COLO829 (cell line): ENCODE measurements around the gene E2F1.
A peak's percentile ranks its signal among the peaks of the same experiment; 100 is the strongest.

Experiments used
- DNase-seq: peaks from one replicate; pipeline ENCODE4 v3.0.0; 2012; ENCODE audit warnings: low spot score

E2F1 gene, protein sequence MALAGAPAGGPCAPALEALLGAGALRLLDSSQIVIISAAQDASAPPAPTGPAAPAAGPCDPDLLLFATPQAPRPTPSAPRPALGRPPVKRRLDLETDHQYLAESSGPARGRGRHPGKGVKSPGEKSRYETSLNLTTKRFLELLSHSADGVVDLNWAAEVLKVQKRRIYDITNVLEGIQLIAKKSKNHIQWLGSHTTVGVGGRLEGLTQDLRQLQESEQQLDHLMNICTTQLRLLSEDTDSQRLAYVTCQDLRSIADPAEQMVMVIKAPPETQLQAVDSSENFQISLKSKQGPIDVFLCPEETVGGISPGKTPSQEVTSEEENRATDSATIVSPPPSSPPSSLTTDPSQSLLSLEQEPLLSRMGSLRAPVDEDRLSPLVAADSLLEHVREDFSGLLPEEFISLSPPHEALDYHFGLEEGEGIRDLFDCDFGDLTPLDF

DNA sequence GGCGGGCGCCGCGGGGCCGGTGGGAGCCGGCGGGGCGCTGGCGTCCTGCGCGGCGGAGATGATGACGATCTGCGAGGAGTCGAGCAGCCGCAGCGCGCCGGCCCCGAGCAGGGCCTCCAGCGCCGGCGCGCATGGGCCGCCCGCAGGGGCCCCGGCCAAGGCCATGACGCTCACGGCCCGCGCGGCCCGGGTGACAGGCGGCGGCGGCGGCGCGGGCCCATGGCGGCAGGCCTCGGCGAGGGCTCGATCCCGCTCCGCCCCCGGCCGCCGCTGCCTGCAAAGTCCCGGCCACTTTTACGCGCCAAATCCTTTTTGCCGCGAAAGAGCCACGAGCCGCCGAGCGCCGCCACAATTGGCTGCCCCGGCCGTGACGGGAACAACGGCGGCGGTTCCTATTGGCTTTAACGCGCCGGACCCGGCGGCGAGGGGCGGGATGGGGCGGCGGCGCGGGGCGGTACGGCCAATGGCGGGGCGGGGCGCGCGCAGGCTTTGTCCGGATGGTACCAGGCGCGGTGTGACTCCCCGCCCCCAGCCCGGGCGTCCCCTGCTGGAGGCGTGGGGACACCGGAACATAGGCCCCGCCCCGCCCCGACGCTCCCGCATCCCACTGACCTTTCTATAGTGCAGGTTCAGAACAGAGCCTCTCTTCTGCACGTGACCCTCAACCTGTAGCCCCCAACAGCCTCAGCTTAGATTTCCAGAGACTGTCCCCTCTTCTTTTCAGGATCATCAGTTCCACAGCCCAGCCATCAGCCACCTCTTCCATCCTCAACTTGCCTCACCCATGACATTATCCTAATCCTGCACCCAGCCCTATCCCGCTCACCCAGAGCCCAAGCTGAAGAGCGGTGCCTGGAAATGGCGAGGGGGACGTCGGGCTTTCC is at the start of gene E2F1:
E2F1 (minus strand) TSS at position 286 of the 884 bp plus-strand sequence; CDS start at position 165, 121 bp downstream.
- peak; percentile 95 for DNase-seq

DNA sequence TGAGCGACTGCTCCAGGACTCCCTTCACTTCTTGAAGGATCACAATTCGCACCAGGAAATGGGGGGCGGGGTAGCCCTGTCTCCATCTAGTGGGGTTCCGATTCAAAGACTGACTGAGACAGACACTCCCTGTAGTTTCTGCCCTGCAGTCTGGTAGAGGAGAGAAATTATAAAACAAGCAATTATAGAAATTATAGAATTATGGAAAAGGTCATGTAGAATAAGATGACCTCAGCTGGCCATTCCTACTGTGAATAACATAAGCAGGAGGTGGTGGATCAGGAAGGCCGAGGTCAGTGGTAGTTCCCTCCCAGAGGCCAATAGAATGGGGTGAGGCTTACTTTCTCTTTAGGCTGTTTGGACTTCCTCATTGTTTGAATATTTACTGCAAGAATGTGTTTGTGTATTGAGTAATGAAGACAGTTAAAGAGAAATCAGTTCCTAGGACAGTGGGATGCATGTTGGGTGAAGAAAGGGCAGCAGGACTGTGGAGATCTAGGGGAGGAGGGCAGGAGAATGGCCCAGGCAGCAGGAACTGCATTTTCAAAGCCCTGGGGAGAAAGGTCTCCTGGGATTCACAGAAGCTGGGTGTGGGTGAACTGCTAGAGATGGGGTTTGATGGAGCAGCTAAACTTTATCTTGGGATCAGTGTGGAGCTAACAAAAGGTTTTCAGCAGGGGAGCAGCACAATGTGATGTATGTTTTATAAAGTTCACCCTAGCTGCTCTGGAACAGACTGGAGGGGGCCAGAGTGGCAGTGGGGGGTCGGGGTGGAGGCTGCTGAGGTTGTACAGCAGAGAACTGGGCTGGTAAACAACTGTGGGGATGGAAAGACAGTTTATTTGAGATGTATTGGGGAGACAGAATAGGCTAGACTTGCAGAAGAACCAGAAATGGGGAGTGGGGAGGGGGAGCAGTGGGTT is 47.7 kb upstream of the E2F1 start:
- DNase-seq: no peak

DNA sequence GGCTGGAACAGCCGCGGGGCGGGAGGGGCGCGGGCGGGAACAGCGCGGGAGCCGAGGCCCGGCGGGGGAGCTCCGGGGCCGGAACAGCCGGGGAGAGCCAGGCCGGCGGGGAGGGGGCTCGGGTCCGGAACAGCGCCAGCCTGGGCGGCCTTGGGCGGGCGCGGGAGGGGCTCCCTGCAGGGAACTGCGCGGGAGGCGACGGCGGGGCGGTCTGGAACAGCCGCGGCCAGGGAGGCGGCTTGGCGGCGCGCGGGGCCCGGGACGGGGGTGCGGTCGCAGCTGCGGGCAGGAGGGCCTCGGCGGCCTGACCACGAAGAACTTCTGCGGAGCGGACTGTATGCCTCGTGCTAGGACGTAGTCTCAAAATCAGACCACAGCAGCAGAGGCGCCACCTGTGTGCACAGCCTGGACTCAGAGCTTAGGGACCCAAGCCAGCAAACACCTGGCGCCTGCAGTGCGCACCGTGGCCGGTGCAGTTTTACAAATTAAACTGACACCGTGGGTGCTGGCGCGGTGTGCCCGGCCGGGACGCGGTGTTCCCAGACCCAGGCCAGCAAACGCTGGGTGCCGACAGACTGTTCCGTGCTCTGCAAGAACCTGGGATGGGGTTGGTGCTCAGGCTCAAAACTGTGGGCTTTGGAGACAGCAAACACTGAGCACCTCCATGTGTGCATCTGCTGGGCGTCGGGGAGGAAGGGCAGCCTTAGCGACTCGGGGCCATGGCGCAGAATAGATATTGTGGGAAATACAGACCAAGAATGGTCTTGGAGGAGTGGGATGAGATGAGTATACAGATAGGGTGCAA is 46.2 kb upstream of the E2F1 start:
- no peak for DNase-seq

DNA sequence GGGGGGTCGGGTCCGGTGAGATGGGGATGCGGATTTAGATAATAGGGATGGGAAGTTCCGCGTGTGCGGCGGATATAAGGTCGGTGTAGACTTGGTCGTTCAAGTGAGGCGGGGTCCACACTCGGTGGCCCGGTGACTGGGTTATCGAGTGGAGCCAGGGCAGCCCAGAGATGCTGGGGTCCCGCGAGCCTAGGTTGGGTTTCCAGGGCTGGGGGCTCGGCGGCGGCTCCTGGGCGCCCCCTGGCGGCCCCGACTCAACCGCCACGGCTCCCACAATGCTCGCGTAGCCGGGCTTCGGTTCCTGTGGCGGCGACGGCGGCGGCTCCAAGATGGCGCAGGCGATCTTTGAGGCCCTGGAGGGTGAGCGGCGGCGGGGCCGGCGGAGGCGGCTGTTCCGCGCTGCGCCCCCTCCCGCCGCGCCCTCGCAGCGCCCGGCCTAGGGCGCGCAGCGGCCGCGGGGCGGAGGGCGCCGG is 45.5 kb upstream of the E2F1 start, which contains the start of gene ZNF341:
ZNF341 (plus strand) TSS at position 304 of the 473 bp plus-strand sequence; CDS start at position 330, 26 bp downstream.
- DNase-seq: peak; percentile 57

DNA sequence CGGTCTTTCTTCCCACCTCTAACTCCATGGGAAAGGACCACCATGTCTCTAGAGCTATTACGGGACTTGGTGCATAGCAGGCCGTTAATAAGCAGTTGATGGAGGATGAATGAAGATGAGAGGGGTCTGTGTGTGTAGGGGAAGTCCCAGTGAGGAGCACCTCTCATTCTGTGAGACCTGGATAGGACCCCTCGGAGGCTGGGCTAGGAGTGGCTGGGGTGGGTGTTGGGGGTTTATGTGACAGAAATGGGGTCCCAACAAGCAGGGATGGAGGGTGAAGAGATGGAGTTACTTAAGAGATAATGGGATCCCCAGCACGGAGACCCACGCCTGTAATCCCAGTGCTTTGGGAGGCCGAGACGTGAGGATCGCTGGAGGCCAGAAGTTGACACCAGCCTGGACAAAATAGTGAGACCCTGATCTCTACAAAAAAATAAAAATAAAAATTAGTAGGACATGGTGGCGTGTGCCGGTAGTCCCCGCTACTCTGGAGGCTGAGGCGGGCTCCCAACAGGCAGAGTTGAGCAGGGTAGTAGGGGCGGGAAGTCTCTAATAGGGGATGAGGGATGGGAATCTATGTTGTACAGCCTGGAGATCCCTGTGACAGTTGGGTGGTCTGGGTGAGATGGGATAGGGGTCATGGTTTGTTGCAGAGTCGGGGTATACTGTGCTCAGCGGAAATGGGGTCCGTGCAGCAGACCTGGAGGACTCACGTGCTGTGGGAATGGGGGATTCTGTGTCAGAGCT is 44.9 kb upstream of the E2F1 start:
- no peak for DNase-seq

DNA sequence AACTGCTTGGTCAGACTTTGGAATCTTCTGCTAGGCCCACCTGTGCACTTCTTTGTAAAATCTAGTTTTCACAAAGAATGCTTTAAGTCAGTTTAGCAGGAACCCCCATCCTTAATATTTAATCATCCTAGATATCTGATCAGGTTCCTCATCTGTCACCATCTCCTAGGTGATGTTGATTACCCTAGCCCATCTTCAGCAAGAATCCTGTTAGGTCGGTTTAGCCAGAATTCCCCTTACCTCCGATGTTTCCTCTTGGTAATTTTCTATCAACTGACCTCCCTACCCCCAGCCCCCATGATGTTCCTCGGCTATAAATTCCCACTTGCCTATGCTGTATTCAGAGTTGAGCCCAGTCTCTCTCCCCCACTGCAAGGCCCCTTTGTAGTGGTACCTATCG is 42.9 kb upstream of the E2F1 start:
- DNase-seq: no peak

DNA sequence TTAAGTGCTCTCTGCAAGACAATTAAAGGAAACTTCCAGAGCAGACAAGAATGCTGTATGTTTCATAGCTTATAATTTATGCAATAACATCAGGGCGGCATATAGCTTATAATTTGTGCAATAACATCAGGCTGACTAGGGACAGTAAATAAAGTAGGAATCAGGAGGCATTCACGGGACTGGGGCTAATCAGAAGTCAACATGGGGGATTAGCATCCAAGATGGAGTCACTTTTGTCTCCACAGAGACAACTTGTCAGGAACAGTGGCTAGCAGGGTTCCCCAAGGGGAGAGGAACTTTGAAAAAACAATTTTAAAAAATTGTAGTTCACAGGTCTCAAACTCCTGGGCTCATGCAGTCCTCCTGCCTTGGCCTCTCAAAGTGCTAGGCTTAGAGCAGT is 42.3 kb upstream of the E2F1 start:
- no peak for DNase-seq

DNA sequence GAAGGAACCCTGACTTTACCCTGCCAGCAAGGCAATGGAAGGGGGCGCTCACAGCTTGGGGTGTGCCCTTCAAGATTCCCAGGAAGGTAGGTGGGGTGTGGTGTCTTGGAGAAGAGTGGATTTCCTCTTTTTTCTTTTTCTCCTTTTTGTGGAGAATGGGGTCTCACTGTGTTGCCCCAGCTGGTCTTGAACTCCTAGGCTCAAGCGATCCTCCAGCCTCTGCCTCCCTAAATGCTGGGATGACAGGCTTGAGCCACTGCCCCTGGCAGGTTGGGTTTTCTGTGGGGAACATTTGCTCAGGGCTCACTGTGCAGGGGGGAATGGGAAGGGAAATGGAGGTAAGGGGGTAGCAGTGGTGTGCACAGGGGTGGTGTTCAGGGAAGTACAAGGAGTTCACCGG is 41.6 kb upstream of the E2F1 start:
- no peak for DNase-seq

DNA sequence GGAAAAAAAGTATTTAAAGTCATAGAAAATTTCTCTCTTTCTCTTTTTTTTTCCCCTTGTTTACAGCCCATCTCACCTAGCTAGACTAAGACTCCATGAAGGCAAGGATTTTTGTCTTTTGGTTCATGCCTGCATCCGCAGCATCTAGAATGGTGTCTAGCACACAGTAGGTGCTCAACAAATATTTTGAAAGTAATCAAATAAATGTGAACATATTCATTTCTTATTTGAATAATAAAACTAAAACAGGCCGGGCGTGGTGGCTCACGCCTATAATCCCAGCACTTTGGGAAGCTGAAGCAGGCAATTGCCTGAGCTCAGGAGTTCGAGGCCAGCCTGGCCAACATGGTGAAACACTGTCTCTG is 40.9 kb upstream of the E2F1 start:
- DNase-seq: no peak

DNA sequence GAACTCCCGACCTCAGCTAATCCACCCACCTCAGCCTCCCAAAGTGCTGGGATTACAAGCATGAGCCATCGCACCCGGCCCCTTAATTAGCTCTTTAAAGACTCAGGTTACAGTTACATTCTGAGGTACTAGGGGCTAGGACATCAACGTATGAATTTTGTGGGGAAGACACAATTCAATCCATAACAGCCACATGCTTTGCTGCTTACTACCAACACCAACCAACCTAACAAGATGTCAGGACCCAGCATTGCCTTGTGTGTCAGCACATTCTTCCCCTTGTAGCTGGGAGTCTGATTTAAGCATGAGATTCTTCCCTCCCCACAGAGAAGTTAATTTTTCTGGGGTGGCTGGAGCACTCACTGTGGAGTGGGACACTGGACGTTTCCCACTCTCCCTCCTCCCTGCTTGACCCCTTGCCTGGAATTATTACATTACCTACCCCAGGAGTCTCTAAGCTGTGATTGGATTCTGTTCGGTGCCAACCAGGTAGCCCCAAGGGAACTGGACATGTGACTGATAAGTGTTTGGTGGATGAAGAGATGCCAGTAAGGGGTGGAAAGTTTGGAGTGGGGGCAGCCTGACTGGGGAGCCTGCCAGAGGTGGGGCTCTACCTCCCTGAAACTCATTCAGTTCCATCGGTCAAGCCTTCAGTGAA is 39.6 kb upstream of the E2F1 start:
- no peak for DNase-seq

DNA sequence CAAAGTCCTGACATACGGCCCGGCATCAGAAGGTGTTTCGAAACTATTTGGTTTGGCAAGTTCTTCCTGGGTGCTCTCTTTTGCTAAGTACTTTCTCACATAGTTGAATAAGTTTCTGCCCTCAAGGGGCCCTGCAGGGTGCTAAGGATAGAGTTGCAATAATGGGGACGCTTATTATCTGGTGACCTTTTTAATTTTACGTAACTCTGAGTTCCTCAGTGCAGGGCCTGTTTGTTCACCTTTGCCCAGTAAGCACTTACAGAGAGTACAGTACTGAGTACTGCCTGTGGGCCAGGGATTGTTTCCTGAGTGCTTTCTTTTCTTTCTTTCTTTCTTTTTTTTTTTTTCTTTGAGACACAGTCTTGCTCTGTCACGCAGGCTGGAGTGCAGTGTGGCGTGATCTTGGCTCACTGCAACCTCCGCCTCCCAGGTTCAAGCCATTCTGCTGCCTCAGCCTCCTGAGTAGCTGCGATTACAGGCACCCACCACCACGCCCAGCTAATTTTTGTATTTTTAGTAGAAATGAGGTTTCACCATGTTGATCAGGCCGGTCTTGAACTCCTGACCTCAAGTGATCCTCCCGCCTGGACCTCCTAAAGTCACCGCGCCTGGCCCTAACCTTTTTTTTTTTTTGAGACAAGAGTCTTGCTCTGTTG is 38.4 kb upstream of the E2F1 start:
- DNase-seq: no peak

DNA sequence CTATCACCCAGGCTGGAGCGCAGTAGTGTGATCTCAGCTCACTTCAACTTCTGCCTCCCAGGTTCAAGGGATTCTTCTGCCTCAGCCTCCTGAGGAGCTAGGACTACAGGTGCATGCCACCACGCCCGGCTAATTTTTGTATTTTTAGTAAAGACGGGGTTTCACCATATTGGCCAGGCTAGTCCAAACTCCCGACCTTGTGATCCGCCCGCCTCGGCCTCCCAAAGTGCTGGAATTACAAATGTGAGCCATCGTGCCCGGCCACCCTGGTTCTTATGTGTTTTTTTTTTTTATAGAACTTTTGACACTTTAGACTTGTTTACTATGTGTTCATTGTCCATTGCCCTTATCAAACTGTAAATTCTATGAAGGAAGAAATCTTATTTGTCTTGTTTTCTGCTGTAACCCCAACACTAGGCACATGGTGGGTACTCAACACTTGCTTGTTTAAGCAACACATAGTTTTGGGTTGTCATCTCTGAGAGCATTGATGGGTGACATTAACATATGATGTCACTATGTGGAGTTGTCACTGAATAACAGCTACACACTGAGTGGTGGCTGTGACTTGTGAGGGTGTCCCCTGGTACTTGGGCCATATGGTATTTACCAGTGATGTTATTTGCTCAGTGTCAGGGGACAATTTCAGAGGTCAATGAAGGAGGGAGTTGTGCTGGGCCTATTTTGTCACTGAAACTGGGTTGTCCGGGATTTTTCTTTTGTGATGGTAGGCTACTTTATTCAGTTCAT is 35.4 kb upstream of the E2F1 start:
- no peak for DNase-seq

DNA sequence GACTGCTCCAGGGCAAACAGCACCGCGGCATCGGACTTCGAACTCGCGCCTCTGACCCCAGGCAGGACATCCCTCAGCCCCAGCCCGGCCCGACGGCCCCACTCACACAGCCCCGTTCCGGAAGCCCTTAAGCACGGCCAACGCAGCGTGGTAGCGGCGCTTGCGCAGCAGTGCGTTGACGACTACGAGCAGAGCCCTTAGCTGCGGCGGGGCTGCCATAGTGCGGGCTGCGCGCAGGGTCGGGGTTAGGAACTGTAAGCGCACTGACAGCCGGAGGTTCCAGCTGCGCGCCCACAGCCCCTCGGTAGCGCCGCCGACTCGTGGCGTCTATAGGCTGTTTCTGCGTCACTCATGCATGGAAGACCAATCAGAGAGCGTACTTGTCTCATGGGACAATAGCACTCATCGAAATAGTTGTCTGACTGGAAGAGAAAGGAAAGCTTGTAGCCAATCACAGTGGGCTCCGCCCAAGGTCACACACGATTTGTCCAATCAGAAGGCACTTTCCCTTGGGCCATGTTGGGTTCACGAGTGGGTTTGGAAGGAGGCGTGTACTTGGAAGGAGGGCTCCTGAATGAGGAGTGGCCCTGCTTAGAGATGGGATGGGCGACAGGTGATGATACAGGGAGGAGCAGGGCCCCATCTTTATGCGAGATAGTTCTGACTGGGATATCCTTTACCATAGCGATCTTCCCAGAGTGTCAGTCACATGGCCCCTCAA is 34.0 kb upstream of the E2F1 start, which contains the start of gene PXMP4:
PXMP4 (minus strand) TSS at position 322 of the 721 bp plus-strand sequence; CDS start at position 219, 103 bp downstream.
- DNase-seq: peak; percentile 100

DNA sequence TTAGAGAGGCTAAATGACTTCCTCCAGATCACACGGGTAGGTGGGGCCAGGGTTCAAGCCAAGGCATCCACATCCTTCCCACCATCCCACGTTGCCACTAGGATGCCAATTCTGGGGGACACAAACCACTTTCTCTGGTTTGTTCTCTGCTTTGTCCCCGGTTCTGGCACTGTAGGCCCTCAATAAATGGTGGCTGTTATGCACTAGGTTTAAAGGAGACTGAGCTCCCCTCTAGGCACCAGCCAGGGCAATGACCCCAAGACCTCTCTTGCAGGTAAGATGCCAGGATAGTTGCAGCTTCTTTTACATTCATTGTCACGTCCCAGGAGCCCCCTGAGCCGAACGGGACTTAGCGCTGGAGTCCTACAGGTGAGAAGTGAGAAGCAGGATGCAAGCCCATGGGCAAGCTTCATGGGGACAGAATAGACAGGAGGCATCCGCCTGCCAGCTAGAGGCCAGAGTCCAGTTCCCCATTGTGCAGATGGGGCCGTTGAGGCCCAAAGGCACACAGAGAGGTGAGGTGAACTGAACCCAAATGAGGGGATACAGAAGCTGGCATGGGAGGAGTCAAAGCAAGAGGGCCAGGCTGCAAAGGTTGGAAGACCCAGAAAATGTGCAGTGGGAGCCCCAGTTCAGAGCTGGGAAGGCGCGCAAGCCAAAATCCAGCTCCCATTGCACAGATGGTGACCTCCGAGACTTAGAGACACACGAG is 33.2 kb upstream of the E2F1 start:
- no peak for DNase-seq

DNA sequence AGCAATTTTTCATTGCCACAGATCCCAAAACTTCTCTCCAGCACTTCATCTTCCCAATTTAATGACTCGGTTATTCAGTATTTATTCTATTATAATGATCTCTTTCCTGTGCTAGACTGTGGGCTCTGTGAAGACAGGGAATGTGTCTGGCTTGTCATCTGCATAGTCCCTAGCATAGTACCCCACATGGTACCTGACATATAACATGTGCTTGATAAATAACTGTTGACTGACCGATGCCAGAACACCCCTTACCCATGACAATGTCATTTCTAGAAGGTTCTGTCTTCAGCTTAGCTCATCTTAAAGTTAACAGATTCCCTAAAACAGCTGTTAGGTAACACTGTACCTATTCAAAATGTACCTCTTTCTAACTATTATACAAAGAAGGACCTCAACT is 30.3 kb upstream of the E2F1 start:
- no peak for DNase-seq

DNA sequence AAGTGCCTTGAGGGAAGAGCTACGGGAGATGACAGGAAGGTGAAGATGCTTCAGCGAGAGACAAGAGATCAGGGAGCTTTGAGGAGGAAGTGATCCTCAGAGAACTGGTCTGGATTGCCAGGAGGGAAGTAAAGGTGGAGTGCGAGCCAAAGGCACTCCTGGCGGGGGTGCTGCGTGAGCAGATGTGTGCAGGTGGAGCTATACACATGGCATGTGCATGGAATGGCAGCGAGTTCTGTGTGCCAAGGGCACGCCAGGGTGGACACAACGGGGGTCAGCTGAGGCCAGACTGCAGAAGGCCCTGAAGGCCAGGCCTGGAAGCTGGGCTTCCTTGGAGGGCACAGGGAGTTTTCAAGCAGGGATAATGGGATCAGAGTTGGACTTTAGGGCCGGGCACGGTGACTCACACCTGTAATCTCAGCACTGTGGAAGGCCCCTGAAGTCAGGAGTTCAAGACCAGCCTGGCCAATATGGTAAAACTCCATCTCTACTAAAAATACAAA is 27.7 kb upstream of the E2F1 start:
- no peak for DNase-seq

DNA sequence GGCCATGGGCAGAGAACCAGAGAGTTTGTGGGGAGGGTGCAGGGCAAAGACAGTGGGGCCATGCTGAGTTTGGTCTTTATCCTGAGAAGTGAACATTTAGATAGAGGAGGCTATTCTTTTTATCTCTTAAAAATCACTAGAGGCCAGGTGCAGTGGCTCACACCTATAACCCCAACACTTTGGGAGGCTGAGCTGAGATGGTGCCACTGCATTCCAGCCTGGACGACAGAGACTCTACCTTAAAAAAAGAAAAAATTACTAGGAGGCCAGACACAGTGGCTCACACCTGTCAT is 25.2 kb upstream of the E2F1 start:
- no peak for DNase-seq
